ENCODE measurements around the gene ATOSB. TPM values are rescaled to one million over a fixed set of nuclear protein-coding genes. Genes with fewer than 3 reads are reported as not detected.

ATOSB gene
- total RNA-seq, 3 donors from 2014 or later (not counting 1 experiment from before 2014, with no cell fraction given) = 21.0 to 28.3 (median 23.9) TPM

GRCh38 chr9:35056571-35057270 lies 58.9 kb downstream of the ATOSB start:
- H3K4me1 Mint-ChIP-seq = peaks cover 4 to 5% of the 10 kb centered on the region in 2 donors
- Histone ChIP-seq H3K27me3 (ENCODE audit: control insufficient read depth, insufficient read depth, low read length) (no peaks in the 10 kb centered on the region), H3K4me1 (ENCODE audit: control insufficient read depth, insufficient read depth, low read length) (no peaks in the 10 kb centered on the region), H3K9me3 (ENCODE audit: control insufficient read depth, insufficient read depth, low read length) (no peaks in the 10 kb centered on the region), H3K27ac (ENCODE audit: low read length) (no peak overlapping the region), H3K4me3 (ENCODE audit: low read length) (no peak overlapping the region), H3K36me3 (ENCODE audit: control insufficient read depth, insufficient read depth, low read length) (peaks cover 72% of the 10 kb centered on the region)
- peaks cover 36% of the 10 kb centered on the region for H3K36me3 Mint-ChIP-seq
- WGBS (ENCODE audit: insufficient coverage) = 98% methylated on average over 8 of the region's 9 CpGs
- no peaks in the 10 kb centered on the region for H3K27me3 Mint-ChIP-seq (ENCODE audit: low read depth in 2 of 2)
- TF ChIP-seq CTCF (IDR thresholded peaks at IDR 0.05) = no peak
- ATAC-seq (peak in 2 of 3 donors; percentile 29 to 30), DNase-seq (no peak)
- H3K9me3 Mint-ChIP-seq = no peaks in the 10 kb centered on the region
- H3K4me3 Mint-ChIP-seq = no peak overlapping the region
- peak overlapping the region; percentile 63 to 73 for H3K27ac Mint-ChIP-seq
- intact Hi-C loops (cut with micrococcal nuclease) = no loop called here

GRCh38 chr9:35054871-35055644 lies 60.6 kb downstream of the ATOSB start:
- Histone ChIP-seq H3K4me1 (ENCODE audit: control insufficient read depth, insufficient read depth, low read length) (no peaks in the 10 kb centered on the region), H3K27me3 (ENCODE audit: control insufficient read depth, insufficient read depth, low read length) (no peaks in the 10 kb centered on the region), H3K9me3 (ENCODE audit: control insufficient read depth, insufficient read depth, low read length) (no peaks in the 10 kb centered on the region), H3K4me3 (ENCODE audit: low read length) (no peak overlapping the region), H3K36me3 (ENCODE audit: control insufficient read depth, insufficient read depth, low read length) (peaks cover 55% of the 10 kb centered on the region), H3K27ac (ENCODE audit: low read length) (no peak overlapping the region)
- H3K4me1 Mint-ChIP-seq = peaks cover 9 to 11% of the 10 kb centered on the region in 2 donors
- no peaks in the 10 kb centered on the region for H3K27me3 Mint-ChIP-seq (ENCODE audit: low read depth in 2 of 2)
- TF ChIP-seq CTCF (IDR thresholded peaks at IDR 0.05) = no peak
- no peak overlapping the region for H3K4me3 Mint-ChIP-seq
- intact Hi-C loops (cut with micrococcal nuclease) = no loop called here
- 96% methylated on average over 14 of the region's 14 CpGs for WGBS (ENCODE audit: insufficient coverage)
- no peak for DNase-seq
- no peak for ATAC-seq
- no peaks in the 10 kb centered on the region for H3K9me3 Mint-ChIP-seq
- H3K27ac Mint-ChIP-seq = peak overlapping the region in 1 of 2 donors; percentile 24
- H3K36me3 Mint-ChIP-seq = peaks cover 29% of the 10 kb centered on the region

GRCh38 chr9:35054185-35054835 lies 61.4 kb downstream of the ATOSB start:
- no peaks in the 10 kb centered on the region for H3K27me3 Mint-ChIP-seq (ENCODE audit: low read depth in 2 of 2)
- H3K4me3 ChIP-seq (ENCODE audit: low read length) = no peak overlapping the region
- no peaks in the 10 kb centered on the region for H3K27me3 ChIP-seq (ENCODE audit: control insufficient read depth, insufficient read depth, low read length)
- no peaks in the 10 kb centered on the region for H3K4me1 ChIP-seq (ENCODE audit: control insufficient read depth, insufficient read depth, low read length)
- H3K36me3 ChIP-seq (ENCODE audit: control insufficient read depth, insufficient read depth, low read length) = peaks cover 51% of the 10 kb centered on the region
- intact Hi-C loops (cut with micrococcal nuclease) = no loop called here
- H3K27ac Mint-ChIP-seq = peak overlapping the region; percentile 24 to 57
- no peaks in the 10 kb centered on the region for H3K9me3 Mint-ChIP-seq
- ATAC-seq (no peak), DNase-seq (no peak)
- H3K36me3 Mint-ChIP-seq = peaks cover 25% of the 10 kb centered on the region
- WGBS (ENCODE audit: insufficient coverage) = 58% methylated on average over 5 of the region's 5 CpGs
- no peak overlapping the region for H3K27ac ChIP-seq (ENCODE audit: low read length)
- no peaks in the 10 kb centered on the region for H3K9me3 ChIP-seq (ENCODE audit: control insufficient read depth, insufficient read depth, low read length)
- no peak overlapping the region for H3K4me3 Mint-ChIP-seq
- H3K4me1 Mint-ChIP-seq = peaks cover 9 to 11% of the 10 kb centered on the region in 2 donors
- no peak for TF ChIP-seq CTCF (IDR thresholded peaks at IDR 0.05)

Other genes with a start within 250 kb of the ATOSB start
- not detected for gene PHF24, start 157.6 kb downstream of the ATOSB start, total RNA-seq
- gene DNAJB5, start 126.1 kb downstream of the ATOSB start, total RNA-seq = 1 to 10 TPM; 1.1 to 2.4 (median 1.9) TPM
- gene VCP, start 43.2 kb downstream of the ATOSB start, total RNA-seq = 100 to 1,000 TPM; 303 to 338 (median 322) TPM
- gene FANCG, start 35.9 kb downstream of the ATOSB start, total RNA-seq = 10 to 100 TPM; 33.9 to 38.9 (median 35.7) TPM
- 10 to 100 TPM; 23.6 to 28.2 (median 27.7) TPM for gene PIGO, start 19.3 kb downstream of the ATOSB start, total RNA-seq
- gene STOML2, start 12.7 kb downstream of the ATOSB start, total RNA-seq = 10 to 100 TPM; 41.4 to 43.9 (median 41.6) TPM
- under 1 TPM; 0.21 to 0.78 (median 0.27) TPM for gene UNC13B, start 46.1 kb upstream of the ATOSB start, total RNA-seq